GM12878 (cell line): ENCODE measurements around the gene TSEN54. TPM values are rescaled to one million over a fixed set of nuclear protein-coding genes. Genes with fewer than 3 reads are reported as not detected.

Experiments used
- ATAC-seq: fragments of 200-7000 bp; cut with Tn5 transposase; 3 replicates; pipeline ENCODE4 v1.9.1; 2020; ENCODE audit warnings: mild to moderate bottlenecking, moderate library complexity
- BruUV-seq: library from RNA; stranded (reverse); fragments of 400-500 nt; replicated peaks from 2 replicates; lab custom pipeline; 2021; lab: Mats Ljungman, UMichigan
- CTCF ChIA-PET: fragments of 300-600 bp; sonication (Branson Sonifier 250); formaldehyde crosslinking; extraction: SDS; loops from one replicate; lab custom pipeline; 2021; ENCODE audit warnings: inconsistent platforms; lab: Yijun Ruan, JAX
- POLR2A ChIA-PET: fragments of 350-600 bp; formaldehyde crosslinking; extraction: SDS; loops from one replicate; lab custom pipeline; 2021; ENCODE audit warnings: inconsistent platforms; lab: Charles Lee
- RAD21 ChIA-PET: fragments of 300-600 bp; sonication (Branson Sonifier 250); formaldehyde crosslinking; loops from one replicate; lab custom pipeline; 2023; ENCODE audit warnings: antibody characterized with exemption; ENCODE audit not compliant: unreplicated experiment; lab: Charles Lee
- SMC1A ChIA-PET: fragments of 300-600 bp; sonication (Branson Sonifier 250); formaldehyde crosslinking; loops from one replicate; lab custom pipeline; 2023; ENCODE audit not compliant: unreplicated experiment, uncharacterized antibody; lab: Charles Lee
- DNase-seq: peaks from one replicate; pipeline ENCODE4 v3.0.0-alpha.2; 2011; ENCODE audit warnings: low read depth, low spot score
- FAIRE-seq: peaks from 3 replicates; lab custom pipeline; 2011; peaks lifted over from hg19 to GRCh38; lab: Jason Lieb, UNC
- H2AFZ ChIP-seq: 2 replicates; pipeline ENCODE4 v1.6.0; 2011; ENCODE audit warnings: low read depth, low read length, control low read depth; ENCODE audit not compliant: control insufficient read depth
- H3K27ac ChIP-seq: 2 replicates; pipeline ENCODE4 v1.5.1; 2011; ENCODE audit warnings: control low read depth; ENCODE audit not compliant: control insufficient read depth, insufficient read depth
- H3K27me3 ChIP-seq, 2 experiments: replicated peaks in 1 of 2; 2 replicates each; pipeline versions ENCODE4 v1.6.0 to v1.6.1; 2011; ENCODE audit warnings: low read length in 1 of 2; ENCODE audit not compliant: control insufficient read depth in 2 of 2, insufficient read depth in 2 of 2
- H3K36me3 ChIP-seq, 2 experiments: 2 replicates each; pipeline ENCODE4 v1.5.1; 2011; ENCODE audit warnings: low read length in 1 of 2; ENCODE audit not compliant: control insufficient read depth in 2 of 2, insufficient read depth in 2 of 2
- H3K4me1 ChIP-seq: 2 replicates; pipeline ENCODE4 v1.6.1; 2011; ENCODE audit warnings: mild to moderate bottlenecking, low read length, moderate library complexity, mixed read lengths; ENCODE audit not compliant: control insufficient read depth, insufficient read depth
- H3K4me2 ChIP-seq: 2 replicates; pipeline ENCODE4 v1.6.0; 2011; ENCODE audit warnings: control low read depth; ENCODE audit not compliant: control insufficient read depth, insufficient read depth
- H3K4me3 ChIP-seq: fragments of 200-600 bp; sonication (generic); 2 replicates; pipeline ENCODE4 v1.5.1; 2016
- H3K79me2 ChIP-seq: 2 replicates; pipeline ENCODE4 v1.6.0; 2011; ENCODE audit warnings: low read length; ENCODE audit not compliant: control insufficient read depth, insufficient read depth
- H3K9ac ChIP-seq: 2 replicates; pipeline ENCODE4 v1.8.0; 2011; ENCODE audit warnings: low read length, control low read depth, mixed read lengths; ENCODE audit not compliant: control insufficient read depth, insufficient read depth
- H3K9me3 ChIP-seq: replicated peaks from 3 replicates; pipeline ENCODE4 v1.5.1; 2011; ENCODE audit warnings: mild to moderate bottlenecking, low read length; ENCODE audit not compliant: control insufficient read depth, insufficient read depth
- H4K20me1 ChIP-seq: 2 replicates; pipeline ENCODE4 v1.6.0; 2011; ENCODE audit not compliant: control insufficient read depth, insufficient read depth
- ATF3 ChIP-seq: IDR thresholded peaks from 2 replicates; pipeline ENCODE4 v1.6.1; 2011; ENCODE audit warnings: low read depth, mild to moderate bottlenecking, low read length, moderate library complexity, borderline replicate concordance; ENCODE audit errors: extremely low read depth
- CHD1 ChIP-seq: IDR thresholded peaks from 2 replicates; pipeline ENCODE4 v1.6.1; 2012; ENCODE audit warnings: low read depth, low read length, improper control_type of control experiment
- E2F4 ChIP-seq: IDR thresholded peaks from 2 replicates; pipeline ENCODE4 v1.6.1; 2012; ENCODE audit warnings: low read depth, low read length, improper control_type of control experiment
- HDAC6 ChIP-seq: fragments of 200-600 bp; sonication (generic); IDR thresholded peaks from one replicate; pipeline ENCODE4 v1.8.0; 2017; ENCODE audit warnings: antibody characterized with exemption; ENCODE audit not compliant: unreplicated experiment
- IKZF1 ChIP-seq: fragments of 450-650 bp; conservative IDR thresholded peaks from 2 replicates; pipeline ENCODE4 v1.6.1; 2017; ENCODE audit warnings: antibody characterized with exemption, mild to moderate bottlenecking
- RB1 ChIP-seq: fragments of 450-650 bp; formaldehyde crosslinking; IDR thresholded peaks from 2 replicates; pipeline ENCODE4 v1.6.1; 2017; ENCODE audit warnings: mild to moderate bottlenecking, borderline replicate concordance
- RELB ChIP-seq: fragments of 450-650 bp; IDR thresholded peaks from 2 replicates; pipeline ENCODE4 v1.6.1; 2017; ENCODE audit warnings: low read depth, mild to moderate bottlenecking, moderate library complexity
- SMARCA5 ChIP-seq: fragments of 450-650 bp; IDR thresholded peaks from 2 replicates; pipeline ENCODE4 v1.6.1; 2017; ENCODE audit warnings: mild to moderate bottlenecking
- STAT1 ChIP-seq: fragments of 450-650 bp; conservative IDR thresholded peaks from 2 replicates; pipeline ENCODE4 v1.6.1; 2014; ENCODE audit warnings: antibody characterized with exemption, mild to moderate bottlenecking
- TCF7 ChIP-seq: IDR thresholded peaks from 2 replicates; pipeline ENCODE4 v1.6.1; 2014; ENCODE audit warnings: antibody characterized with exemption, borderline replicate concordance
- ZNF384 ChIP-seq: IDR thresholded peaks from 2 replicates; pipeline ENCODE4 v1.6.1; 2012; ENCODE audit warnings: low read depth, mild to moderate bottlenecking, low read length, improper control_type of control experiment, borderline replicate concordance
- WGBS: methylation state at CpG from one replicate; pipeline ENCODE4 v1.1.6; 2016; ENCODE audit warnings: low lambda C conversion rate; ENCODE audit not compliant: insufficient replicate concordance, insufficient coverage; ENCODE audit errors: missing lambda C conversion rate; 5-methylcytosine and 5-hydroxymethylcytosine counted together
- in situ Hi-C: fragments of 300-500 bp; cut with MboI; formaldehyde crosslinking; loops from 9 replicates; pipeline ENCODE4 v1.14.3; 2018; ENCODE audit warnings: mixed read lengths
- intact Hi-C: fragments of 100-400 bp; cut with micrococcal nuclease; formaldehyde crosslinking; loops from one replicate; pipeline ENCODE4 v1.14.2; 2022; ENCODE audit not compliant: unreplicated experiment
- polyA plus RNA-seq, 11 experiments: library from polyadenylated mRNA; depleted of rRNA in 4 of 11; unstranded in 6 of 11; stranded (reverse) in 5 of 11; fragments of >200 nt; fragmentation: Nextera tagmentation in 4 of 11; fragmentation: Illumina TruSeq in 1 of 11; extraction: Ambion mirVana in 4 of 11; extraction: Trizol in 1 of 11; gene quantifications; 1 replicate in 1 of 11; 2 replicates in 10 of 11; pipeline versions ENCODE4 v1.2.1 to v1.2.3, GENCODE V29; 2011 to 2016; ENCODE audit warnings: inconsistent platforms in 2 of 11, missing spikeins in 2 of 11, low read depth in 1 of 11
- total RNA-seq, 4 experiments: library from RNA; depleted of rRNA in 3 of 4; stranded (reverse); fragments of >200 nt in 3 of 4; fragmentation: Illumina TruSeq in 1 of 4; extraction: Trizol in 1 of 4; gene quantifications; 2 replicates each; pipeline versions ENCODE4 v1.2.1 to v1.2.3, GENCODE V29; 2013 to 2021

Gene TSEN54
- total and polyA plus RNA-seq, 10 of the 15 experiments (the other 5 are each of a cell fraction or from before 2014, with no cell fraction given), result 7.1 to 48.0 (median 41.1) TPM

- TF ChIP-seq SMARCA5, result no peak; the same call in 1 of the 2 replicates
- no peak for TF ChIP-seq CHD1
Measured at GRCh38 chr17:75516255-75516618, at the start of gene TSEN54 (continued).

GRCh38 chr17:75468291-75468754, 48.0 kb upstream of the TSEN54 start:
- ATAC-seq (no peak), FAIRE-seq (no peak), DNase-seq (no peak)
- Histone ChIP-seq H3K9ac (no peak overlapping the region), H2AFZ (no peak overlapping the region), H3K36me3 (peaks cover 4 to 9% of the 10 kb centered on the region in 2 experiments; a peak in 3 of 4 replicates), H3K27me3 (no peaks in the 10 kb centered on the region), H3K27ac (no peak overlapping the region), H3K4me3 (no peak overlapping the region), H3K9me3 (no peaks in the 10 kb centered on the region), H3K4me1 (no peaks in the 10 kb centered on the region), H3K79me2 (no peaks in the 10 kb centered on the region), H3K4me2 (no peak overlapping the region)
- intact Hi-C loops, result no loop called here
- in situ Hi-C loops, result no loop called here
- 89% methylated on average over 8 of the region's 8 CpGs for WGBS
- ChIA-PET CTCF (interaction anchor here (0.7 kb wide), 1 partner anchor 12 kb away, joined by 3 read pairs; no protein-coding TSS in a partner anchor), POLR2A (no interaction called here), SMC1A (no interaction called here), RAD21 (no interaction called here)
- TF ChIP-seq ATF3 (no peak), TCF7 (no peak)
- TF ChIP-seq, all 136 proteins: peak for 0
- no TSS peak for BruUV-seq
- no peaks in the 10 kb centered on the region for H4K20me1 ChIP-seq

- SMC1A ChIA-PET, result no interaction called here
- Histone ChIP-seq H3K79me2 (no peaks in the 10 kb centered on the region), H3K4me3 (no peak overlapping the region), H2AFZ (no peak overlapping the region), H3K4me1 (no peaks in the 10 kb centered on the region), H3K36me3 (peaks cover 4 to 9% of the 10 kb centered on the region in 2 experiments; a peak in 3 of 4 replicates), H4K20me1 (no peaks in the 10 kb centered on the region), H3K9ac (no peak overlapping the region), H3K27ac (no peak overlapping the region), H3K27me3 (no peaks in the 10 kb centered on the region), H3K9me3 (no peaks in the 10 kb centered on the region), H3K4me2 (no peak overlapping the region)
- CTCF ChIA-PET, result no interaction called here
- WGBS, result 93% methylated on average over 12 of the region's 13 CpGs
- BruUV-seq, result no TSS peak
- RAD21 ChIA-PET, result no interaction called here
- DNase-seq (no peak), FAIRE-seq (no peak), ATAC-seq (no peak)
- in situ Hi-C loops, result no loop called here
- intact Hi-C loops, result no loop called here
- POLR2A ChIA-PET, result interaction anchor here (1.1 kb wide), 1 partner anchor 9 kb away, joined by 6 read pairs; no protein-coding TSS in a partner anchor
- no peak for TF ChIP-seq ZNF384
- no peak for TF ChIP-seq E2F4
- TF ChIP-seq RELB, result no peak
- TF ChIP-seq IKZF1, result no peak
- no peak for TF ChIP-seq STAT1
- TF ChIP-seq RB1, result no peak
- no peak for TF ChIP-seq HDAC6
Measured at GRCh38 chr17:75468779-75469373, 47.5 kb upstream of the TSEN54 start.
